RWPE1 (cell line): Measurements from ENCODE around the gene MAPK13.
"Not testable (repeated sequence)": the region's sequence is repeated elsewhere in the genome, so short reads cannot be mapped to it uniquely, and the experiment has no call there.

Experiments
- CTCF ChIA-PET: fragments of 350-600 bp; sonication (Branson Sonifier 250); formaldehyde crosslinking; extraction: SDS; loops from one replicate; lab custom pipeline; 2021; lab: Yijun Ruan, JAX
- POLR2A ChIA-PET: fragments of 400-600 bp; formaldehyde crosslinking; extraction: SDS; loops from one replicate; lab custom pipeline; 2020; ENCODE audit warnings: antibody characterized with exemption; ENCODE audit not compliant: low non-redundant PET; lab: Yijun Ruan, JAX
- DNase-seq: peaks from one replicate; pipeline ENCODE4 v3.0.0; 2012; ENCODE audit warnings: low spot score
- H3K27ac ChIP-seq: fragments of 450-650 bp; 2 replicates; pipeline ENCODE4 v1.5.1; 2017
- TF ChIP-seq, protein P1 (sequence below): fragments of 450-650 bp; conservative IDR thresholded peaks from 2 replicates; pipeline ENCODE4 v1.5.1; 2017; ENCODE audit warnings: low read depth, mild to moderate bottlenecking

The MAPK13 gene

GRCh38 chr6:36121787-36122494, 8.4 kb upstream of the MAPK13 start:
- no peak overlapping the region for H3K27ac ChIP-seq
- CTCF ChIA-PET: interaction anchor here (1.0 to 2.0 kb wide), 2 partner anchors 27 to 94 kb away, joined by 5 read pairs; partner anchors contain the start of gene MAPK14
- DNase-seq: no peak
- TF ChIP-seq, protein P1, sequence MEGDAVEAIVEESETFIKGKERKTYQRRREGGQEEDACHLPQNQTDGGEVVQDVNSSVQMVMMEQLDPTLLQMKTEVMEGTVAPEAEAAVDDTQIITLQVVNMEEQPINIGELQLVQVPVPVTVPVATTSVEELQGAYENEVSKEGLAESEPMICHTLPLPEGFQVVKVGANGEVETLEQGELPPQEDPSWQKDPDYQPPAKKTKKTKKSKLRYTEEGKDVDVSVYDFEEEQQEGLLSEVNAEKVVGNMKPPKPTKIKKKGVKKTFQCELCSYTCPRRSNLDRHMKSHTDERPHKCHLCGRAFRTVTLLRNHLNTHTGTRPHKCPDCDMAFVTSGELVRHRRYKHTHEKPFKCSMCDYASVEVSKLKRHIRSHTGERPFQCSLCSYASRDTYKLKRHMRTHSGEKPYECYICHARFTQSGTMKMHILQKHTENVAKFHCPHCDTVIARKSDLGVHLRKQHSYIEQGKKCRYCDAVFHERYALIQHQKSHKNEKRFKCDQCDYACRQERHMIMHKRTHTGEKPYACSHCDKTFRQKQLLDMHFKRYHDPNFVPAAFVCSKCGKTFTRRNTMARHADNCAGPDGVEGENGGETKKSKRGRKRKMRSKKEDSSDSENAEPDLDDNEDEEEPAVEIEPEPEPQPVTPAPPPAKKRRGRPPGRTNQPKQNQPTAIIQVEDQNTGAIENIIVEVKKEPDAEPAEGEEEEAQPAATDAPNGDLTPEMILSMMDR: no peak
- POLR2A ChIA-PET: no interaction called here

DNA sequence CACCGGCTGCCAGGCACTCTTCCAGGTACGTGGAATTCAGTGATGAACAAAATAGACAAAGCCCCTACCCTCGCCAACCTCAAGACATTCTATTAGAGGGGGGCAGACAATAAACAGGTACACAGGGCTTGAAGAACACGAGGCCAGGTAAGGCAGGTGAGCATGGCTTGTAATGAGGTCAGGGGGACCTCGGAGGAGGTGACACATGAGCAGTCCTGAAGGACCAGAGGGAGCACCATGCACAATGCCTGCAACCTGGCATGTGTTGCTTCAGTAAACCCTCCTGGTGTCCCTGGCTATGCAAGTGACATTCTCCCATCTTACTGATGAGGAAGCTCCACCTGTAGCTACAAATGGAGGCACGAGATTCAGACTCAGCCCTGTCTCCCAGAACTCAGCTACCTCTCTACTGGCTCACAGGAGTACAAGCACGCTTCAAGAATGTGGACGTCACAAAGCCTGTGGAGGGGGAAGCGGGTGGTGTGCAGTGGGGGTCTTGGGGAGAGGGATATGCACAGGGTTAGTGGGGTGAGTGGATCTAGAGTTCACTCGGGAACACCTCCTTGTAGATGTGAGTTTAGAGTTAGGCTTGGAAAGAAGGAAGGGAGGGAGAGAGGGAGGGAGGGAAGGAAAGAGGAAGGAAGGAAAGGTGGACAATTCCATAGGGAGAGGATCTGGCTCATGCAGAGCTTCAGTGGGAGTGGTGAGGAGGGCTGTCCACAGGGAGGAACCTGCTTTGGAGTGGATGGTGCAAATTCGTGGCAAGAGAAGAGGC, 7.6 kb upstream of the MAPK13 start:
- H3K27ac ChIP-seq: no peak overlapping the region
- DNase-seq: no peak
- POLR2A ChIA-PET: no interaction called here
- TF ChIP-seq, protein P1: no peak
- CTCF ChIA-PET: interaction anchor here (2.0 kb wide), 1 partner anchor 27 kb away, joined by 5 read pairs; no protein-coding TSS in a partner anchor

- no peak overlapping the region for H3K27ac ChIP-seq
- TF ChIP-seq, protein P1: peak; percentile 44
- POLR2A ChIA-PET: no interaction called here
- CTCF ChIA-PET: interaction anchor here (0.5 to 1.1 kb wide), 4 partner anchors 14 to 177 kb away, joined by 3 to 17 read pairs (median 4); no protein-coding TSS in a partner anchor
- DNase-seq: peak; percentile 64
Measured at GRCh38 chr6:36123270-36124139, 6.8 kb upstream of the MAPK13 start.

GRCh38 chr6:36124346-36124745, 6.0 kb upstream of the MAPK13 start:
- POLR2A ChIA-PET, DNase-seq, H3K27ac ChIP-seq: not testable (repeated sequence)
- CTCF ChIA-PET: interaction anchor here (0.5 to 1.1 kb wide), 4 partner anchors 20 to 176 kb away, joined by 3 to 17 read pairs (median 4); no protein-coding TSS in a partner anchor

- no peak overlapping the region for H3K27ac ChIP-seq
- TF ChIP-seq, protein P1: no peak
- CTCF ChIA-PET: interaction anchor here (0.8 to 1.1 kb wide), 2 partner anchors 20 to 71 kb away, joined by 3 to 17 read pairs; no protein-coding TSS in a partner anchor
- DNase-seq: no peak
- POLR2A ChIA-PET: no interaction called here
Measured at GRCh38 chr6:36124881-36125280, 5.4 kb upstream of the MAPK13 start.

GRCh38 chr6:36125575-36125974, 4.7 kb upstream of the MAPK13 start:
- ChIA-PET CTCF (interaction anchor here (0.6 to 0.7 kb wide), 2 partner anchors 19 to 155 kb away, joined by 3 to 5 read pairs; no protein-coding TSS in a partner anchor), POLR2A (no interaction called here)
- no peak overlapping the region for H3K27ac ChIP-seq
- DNase-seq: no peak
- TF ChIP-seq, protein P1: no peak
